Large intestine (tissue), 3 donors: ENCODE data around the gene SORCS3. TPM values are rescaled to one million over a fixed set of nuclear protein-coding genes. Genes with fewer than 3 reads are reported as not detected.
"Not testable (repeated sequence)": the region's sequence is repeated elsewhere in the genome, so short reads cannot be mapped to it uniquely, and the experiment has no call there.

Experiments used
- DNase-seq, 2 donors: peaks; one replicate each; pipeline versions ENCODE4 v3.0.0 to v3.0.0-alpha.2; 2013
- H3K27ac ChIP-seq: one replicate; pipeline ENCODE4 v1.5.1; 2013; ENCODE audit warnings: low read length
- H3K27me3 ChIP-seq: 2 replicates; pipeline ENCODE4 v1.6.1; 2013; ENCODE audit warnings: low read length; ENCODE audit not compliant: control insufficient read depth, insufficient read depth
- H3K36me3 ChIP-seq: 2 replicates; pipeline ENCODE4 v1.6.1; 2013; ENCODE audit warnings: low read length; ENCODE audit not compliant: control insufficient read depth, insufficient read depth
- H3K4me1 ChIP-seq: one replicate; pipeline ENCODE4 v1.6.1; 2013; ENCODE audit warnings: low read length; ENCODE audit not compliant: control insufficient read depth, insufficient read depth
- H3K4me3 ChIP-seq: one replicate; pipeline ENCODE4 v1.5.1; 2013; ENCODE audit warnings: low read length
- H3K9me3 ChIP-seq: one replicate; pipeline ENCODE4 v1.6.1; 2013; ENCODE audit warnings: mild to moderate bottlenecking, low read depth, low read length, moderate library complexity; ENCODE audit not compliant: control insufficient read depth
- whole genome bisulfite sequencing: methylation state at CpG from one replicate; pipeline ENCODE4 v1.1.5; 2013; ENCODE audit warnings: low lambda C conversion rate; ENCODE audit not compliant: insufficient coverage; 5-methylcytosine and 5-hydroxymethylcytosine counted together
- polyA plus RNA-seq: library from polyadenylated mRNA; unstranded; fragments of 120-200 nt; gene quantifications from one replicate; pipeline ENCODE4 v1.2.1, GENCODE V29; 2013

The SORCS3 gene
- polyA plus RNA-seq, 1 donor: 1.7 TPM

DNA sequence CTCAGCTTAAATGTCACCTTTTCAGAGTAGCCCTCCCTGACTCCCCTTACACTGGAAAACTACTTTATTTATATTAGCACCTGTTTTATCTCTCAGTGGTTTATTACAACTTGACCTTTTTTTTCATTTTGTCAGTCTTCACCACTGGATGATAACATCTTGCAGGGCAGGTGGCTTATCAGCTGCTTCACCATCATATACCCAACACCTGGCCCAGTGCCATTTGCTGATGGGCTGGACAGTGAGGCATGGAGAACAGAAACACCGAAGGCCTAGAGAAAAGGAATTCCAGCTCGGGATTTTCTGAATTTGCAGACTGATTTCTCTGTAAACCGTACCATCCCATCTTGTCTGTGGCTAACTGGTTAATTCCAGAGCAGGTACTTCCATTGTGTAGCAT is 48.5 kb downstream of the SORCS3 start:
- H3K36me3 ChIP-seq: no peaks in the 10 kb centered on the region
- no peaks in the 10 kb centered on the region for H3K4me1 ChIP-seq
- H3K4me3 ChIP-seq: no peak overlapping the region
- H3K9me3 ChIP-seq: no peaks in the 10 kb centered on the region
- H3K27ac ChIP-seq: no peak overlapping the region
- no peaks in the 10 kb centered on the region for H3K27me3 ChIP-seq
- WGBS: no CpG with 5 or more reads among the region's 3 CpGs
- no peak for DNase-seq

DNA sequence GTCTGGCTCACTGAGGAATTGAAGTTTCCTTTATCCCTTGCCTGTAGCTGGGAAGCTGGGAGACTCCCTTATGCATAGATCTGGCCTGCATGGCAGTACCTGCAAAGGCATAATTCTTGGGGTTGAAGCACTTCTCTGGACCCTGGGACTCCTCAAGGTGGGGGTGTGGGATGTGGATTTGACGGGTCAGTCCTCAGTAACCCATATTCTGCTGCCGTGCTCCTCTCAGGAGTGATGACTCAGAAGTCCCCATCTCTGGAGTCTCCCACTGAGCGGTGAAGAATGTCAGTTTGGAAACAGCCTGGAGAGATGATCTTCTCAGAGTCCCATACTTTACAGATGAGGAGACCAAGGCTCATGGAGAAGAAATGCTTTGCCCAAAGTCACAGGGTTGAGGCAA is 49.0 kb downstream of the SORCS3 start:
- Histone ChIP-seq H3K4me1 (no peaks in the 10 kb centered on the region), H3K4me3 (no peak overlapping the region), H3K9me3 (no peaks in the 10 kb centered on the region), H3K27ac (no peak overlapping the region), H3K36me3 (no peaks in the 10 kb centered on the region), H3K27me3 (no peaks in the 10 kb centered on the region)
- DNase-seq: no peak
- WGBS: no CpG with 5 or more reads among the region's 3 CpGs

- Histone ChIP-seq H3K27ac (no peak overlapping the region), H3K27me3 (no peaks in the 10 kb centered on the region), H3K4me1 (no peaks in the 10 kb centered on the region), H3K4me3 (no peak overlapping the region), H3K36me3 (no peaks in the 10 kb centered on the region), H3K9me3 (no peaks in the 10 kb centered on the region)
- no CpG with 5 or more reads among the region's 1 CpG for WGBS
- no peak for DNase-seq
These were observed 49.9 kb downstream of the SORCS3 start for GRCh38 chr10:104690959-104691358.

- no peak for DNase-seq
- WGBS: 60% methylated on average over 1 of the region's 1 CpG
- H3K9me3 ChIP-seq: no peaks in the 10 kb centered on the region
These were observed 53.0 kb downstream of the SORCS3 start for GRCh38 chr10:104694074-104694473.

DNA sequence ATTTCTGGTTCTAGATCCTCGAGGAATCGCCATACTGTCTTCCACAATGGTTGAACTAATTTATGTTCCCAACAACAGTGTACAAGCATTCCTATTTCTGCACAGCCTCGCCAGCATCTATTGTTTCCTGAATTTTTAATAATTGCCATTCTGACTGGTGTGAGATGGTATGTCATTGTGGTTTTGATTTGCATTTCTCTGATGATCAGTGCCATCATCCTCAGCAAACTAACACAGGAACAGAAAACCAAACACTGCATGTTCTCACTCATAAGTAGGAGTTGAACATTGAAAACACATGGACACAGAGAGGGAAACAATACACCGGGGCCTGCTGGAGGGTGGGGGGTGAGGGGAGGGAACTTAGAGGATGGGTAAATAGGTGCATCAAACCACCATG is 62.2 kb downstream of the SORCS3 start:
- H3K36me3 ChIP-seq, H3K27ac ChIP-seq, H3K9me3 ChIP-seq, H3K4me1 ChIP-seq, DNase-seq, H3K27me3 ChIP-seq, H3K4me3 ChIP-seq: not testable (repeated sequence)
- WGBS: 100% methylated on average over 1 of the region's 4 CpGs

More at GRCh38 chr10:104694074-104694473, 53.0 kb downstream of the SORCS3 start:
- Histone ChIP-seq H3K4me3 (no peak overlapping the region), H3K27ac (no peak overlapping the region), H3K36me3 (no peaks in the 10 kb centered on the region), H3K4me1 (no peaks in the 10 kb centered on the region), H3K27me3 (no peaks in the 10 kb centered on the region)

- no peak overlapping the region for H3K4me3 ChIP-seq
- H3K36me3 ChIP-seq: no peaks in the 10 kb centered on the region
- 76% methylated on average over 2 of the region's 4 CpGs for WGBS
- H3K27me3 ChIP-seq: no peaks in the 10 kb centered on the region
- H3K27ac ChIP-seq: no peak overlapping the region
- no peak for DNase-seq
- H3K9me3 ChIP-seq: no peaks in the 10 kb centered on the region
- no peaks in the 10 kb centered on the region for H3K4me1 ChIP-seq
These were observed 65.8 kb downstream of the SORCS3 start for GRCh38 chr10:104706886-104707285.

- H3K36me3 ChIP-seq: no peaks in the 10 kb centered on the region
- DNase-seq: no peak
- no CpG with 5 or more reads among the region's 4 CpGs for WGBS
- H3K27me3 ChIP-seq: no peaks in the 10 kb centered on the region
- H3K27ac ChIP-seq: no peak overlapping the region
- no peaks in the 10 kb centered on the region for H3K4me1 ChIP-seq
- H3K9me3 ChIP-seq: no peaks in the 10 kb centered on the region
- H3K4me3 ChIP-seq: no peak overlapping the region
These were observed 66.7 kb downstream of the SORCS3 start for GRCh38 chr10:104707602-104708459.

DNA sequence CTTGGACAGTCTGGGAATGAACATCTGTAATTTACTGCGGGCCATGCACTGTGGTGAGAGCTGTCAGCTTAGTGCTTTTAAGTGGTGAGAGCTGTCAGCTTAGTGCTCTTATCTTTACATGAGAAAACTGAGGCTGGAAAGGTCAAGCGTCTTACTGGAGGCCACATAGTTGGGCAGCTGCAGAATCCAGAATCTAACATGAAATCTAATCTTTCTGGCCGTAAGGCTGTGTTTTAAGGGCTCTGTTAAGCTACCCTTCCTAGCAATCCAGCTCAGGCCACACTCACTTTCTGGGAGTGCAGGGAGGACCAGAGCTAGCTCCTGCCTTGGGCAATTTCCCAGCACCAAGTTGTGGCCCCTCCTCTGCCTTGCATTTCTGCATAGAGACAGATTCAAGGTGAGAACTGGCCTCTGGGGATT is 70.2 kb downstream of the SORCS3 start:
- H3K4me1 ChIP-seq: no peaks in the 10 kb centered on the region
- H3K36me3 ChIP-seq: no peaks in the 10 kb centered on the region
- no peaks in the 10 kb centered on the region for H3K9me3 ChIP-seq
- H3K27ac ChIP-seq: no peak overlapping the region
- H3K4me3 ChIP-seq: no peak overlapping the region
- WGBS: no CpG with 5 or more reads among the region's 3 CpGs
- DNase-seq: no peak
- no peaks in the 10 kb centered on the region for H3K27me3 ChIP-seq

- not testable (repeated sequence) for H3K36me3 ChIP-seq, H3K9me3 ChIP-seq, H3K4me1 ChIP-seq, DNase-seq, H3K27ac ChIP-seq, H3K4me3 ChIP-seq, H3K27me3 ChIP-seq
- no CpG with 5 or more reads among the region's 2 CpGs for WGBS
These were observed 89.5 kb downstream of the SORCS3 start for GRCh38 chr10:104730593-104730992.

DNA sequence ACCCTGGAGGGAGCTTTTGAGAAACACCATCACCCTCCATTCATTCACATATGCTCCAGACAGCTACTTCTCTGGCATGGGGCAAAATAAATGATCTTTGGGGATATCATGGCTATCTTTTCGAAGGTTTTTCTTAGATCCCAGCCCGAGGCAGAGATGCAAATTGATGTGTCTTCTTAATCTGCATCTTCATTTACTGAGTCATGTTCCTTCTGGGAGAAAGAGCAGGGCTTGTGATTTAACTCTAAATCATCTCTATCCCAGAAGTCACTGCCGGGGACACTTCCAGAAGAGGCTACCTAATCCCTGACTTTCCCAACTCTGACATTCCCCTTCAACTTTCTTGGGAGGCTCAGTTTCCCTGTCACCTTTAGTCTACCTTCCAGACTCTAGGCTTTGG is 90.1 kb downstream of the SORCS3 start:
- Histone ChIP-seq H3K27ac (no peak overlapping the region), H3K9me3 (no peaks in the 10 kb centered on the region), H3K27me3 (no peaks in the 10 kb centered on the region), H3K4me1 (no peaks in the 10 kb centered on the region), H3K4me3 (no peak overlapping the region), H3K36me3 (no peaks in the 10 kb centered on the region)
- no peak for DNase-seq
- WGBS: 83% methylated on average over 3 of the region's 3 CpGs

DNA sequence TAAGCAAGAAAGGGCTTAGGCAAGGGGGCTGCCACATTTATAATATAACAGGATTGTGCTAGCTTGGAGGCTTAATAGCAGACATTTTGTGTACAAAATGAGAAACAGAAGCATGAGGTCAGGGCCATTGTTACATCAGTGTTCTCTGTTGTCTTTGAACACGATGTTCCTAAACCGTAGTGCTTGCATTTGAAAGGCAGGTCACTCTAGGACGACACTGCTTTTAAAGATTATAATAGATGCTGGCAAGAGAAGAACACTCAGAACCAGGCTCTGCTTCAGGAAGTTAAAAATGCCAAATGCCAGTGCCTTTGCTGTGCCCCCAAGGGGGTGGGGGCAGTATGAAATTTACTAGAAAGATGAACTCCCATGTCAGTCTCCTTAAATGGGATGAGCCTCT is 91.1 kb downstream of the SORCS3 start:
- Histone ChIP-seq H3K36me3 (no peaks in the 10 kb centered on the region), H3K9me3 (no peaks in the 10 kb centered on the region), H3K27me3 (no peaks in the 10 kb centered on the region), H3K27ac (no peak overlapping the region), H3K4me1 (no peaks in the 10 kb centered on the region), H3K4me3 (no peak overlapping the region)
- no peak for DNase-seq
- no CpG with 5 or more reads among the region's 3 CpGs for WGBS
